NCI-H187 (cell line): Measurements from ENCODE around the gene LILRB3.
A peak's percentile ranks its signal among the peaks of the same experiment; 100 is the strongest.
"Not testable (repeated sequence)": the region's sequence is repeated elsewhere in the genome, so short reads cannot be mapped to it uniquely, and the experiment has no call there.

Experiments
- DNase-seq, 2 experiments: peaks; one replicate each; lab custom pipeline; 2025; lab: John Stamatoyannopoulos, UW

LILRB3 gene

GRCh38 chr19:54209811-54210494 is 12.9 kb downstream of the LILRB3 start:
- DNase-seq = peak; percentile 68 to 85

- no peak for DNase-seq
These were observed 13.6 kb downstream of the LILRB3 start for GRCh38 chr19:54209058-54209810.

GRCh38 chr19:54208784-54209057 is 14.1 kb downstream of the LILRB3 start:
- DNase-seq = no peak

GRCh38 chr19:54207983-54208783 is 14.6 kb downstream of the LILRB3 start:
- no peak for DNase-seq

GRCh38 chr19:54207676-54207982 is 15.2 kb downstream of the LILRB3 start:
- no peak for DNase-seq

- not testable (repeated sequence) for DNase-seq
These were observed 15.6 kb downstream of the LILRB3 start for GRCh38 chr19:54207193-54207592.

GRCh38 chr19:54206831-54207177 is 16.0 kb downstream of the LILRB3 start:
- no peak for DNase-seq

GRCh38 chr19:54206030-54206830 is 16.6 kb downstream of the LILRB3 start:
- no peak for DNase-seq

- DNase-seq = no peak
These were observed 17.9 kb downstream of the LILRB3 start for GRCh38 chr19:54204767-54205468.

GRCh38 chr19:54203151-54203611 is 19.6 kb downstream of the LILRB3 start:
- DNase-seq = no peak

- DNase-seq = no peak
These were observed 20.8 kb downstream of the LILRB3 start for GRCh38 chr19:54201980-54202379.

- no peak for DNase-seq
These were observed 21.6 kb downstream of the LILRB3 start for GRCh38 chr19:54201172-54201701.

GRCh38 chr19:54199401-54199800 is 23.4 kb downstream of the LILRB3 start:
- no peak for DNase-seq

GRCh38 chr19:54197121-54197520 is 25.7 kb downstream of the LILRB3 start:
- DNase-seq = no peak

GRCh38 chr19:54196536-54196935 is 26.3 kb downstream of the LILRB3 start:
- no peak for DNase-seq

GRCh38 chr19:54194463-54194862 is 28.3 kb downstream of the LILRB3 start:
- DNase-seq = not testable (repeated sequence)

GRCh38 chr19:54193011-54193410 is 29.8 kb downstream of the LILRB3 start:
- no peak for DNase-seq

- DNase-seq = no peak
These were observed 30.9 kb downstream of the LILRB3 start for GRCh38 chr19:54191811-54192453.

- DNase-seq = peak; percentile 78 to 87
These were observed 31.6 kb downstream of the LILRB3 start, which contains the start of gene TSEN34 for GRCh38 chr19:54191011-54191810. Gene TSEN34 (plus strand): TSS chr19:54191308. CDS start chr19:54191365, 57 bp downstream.

GRCh38 chr19:54190503-54191010 is 32.2 kb downstream of the LILRB3 start:
- DNase-seq = peak; percentile 98 to 99
